Measurements from ENCODE around the gene MRPL20. TPM values are rescaled to one million over a fixed set of nuclear protein-coding genes. Genes with fewer than 3 reads are reported as not detected.

The MRPL20 gene
- total RNA-seq, 1 donor from 2014 or later = 95.0 TPM

DNA sequence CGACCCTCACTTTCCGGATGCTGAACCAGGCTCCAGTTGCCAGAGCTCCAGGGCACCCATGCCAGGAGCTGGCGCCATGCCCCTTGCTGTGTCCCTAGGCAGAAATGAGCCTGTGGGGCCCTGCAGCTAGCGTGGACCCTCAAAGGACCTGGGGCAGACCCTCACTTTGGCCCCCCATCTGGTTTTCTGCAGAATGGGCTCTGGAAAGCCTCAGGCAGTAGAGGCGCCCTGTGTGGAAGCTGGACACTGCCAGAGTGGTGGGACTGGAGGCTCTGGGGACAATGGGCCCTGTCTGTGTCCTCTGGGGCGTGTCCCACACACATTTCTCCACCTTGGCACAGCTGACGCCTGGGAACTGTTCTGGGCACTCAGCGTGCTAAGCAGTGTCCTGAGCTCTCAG, 25.8 kb downstream of the MRPL20 start:
- no peak for DNase-seq (ENCODE audit: low spot score)
- H3K27me3 Mint-ChIP-seq (ENCODE audit: unreplicated experiment) = peaks cover 3% of the 10 kb centered on the region
- no peaks in the 10 kb centered on the region for H3K4me1 Mint-ChIP-seq (ENCODE audit: unreplicated experiment)
- no peak overlapping the region for H3K4me3 Mint-ChIP-seq (ENCODE audit: unreplicated experiment)
- H3K36me3 Mint-ChIP-seq (ENCODE audit: low read depth, unreplicated experiment) = peaks cover 12% of the 10 kb centered on the region
- H3K27ac Mint-ChIP-seq (ENCODE audit: unreplicated experiment) = no peak overlapping the region
- TF ChIP-seq, protein P1, sequence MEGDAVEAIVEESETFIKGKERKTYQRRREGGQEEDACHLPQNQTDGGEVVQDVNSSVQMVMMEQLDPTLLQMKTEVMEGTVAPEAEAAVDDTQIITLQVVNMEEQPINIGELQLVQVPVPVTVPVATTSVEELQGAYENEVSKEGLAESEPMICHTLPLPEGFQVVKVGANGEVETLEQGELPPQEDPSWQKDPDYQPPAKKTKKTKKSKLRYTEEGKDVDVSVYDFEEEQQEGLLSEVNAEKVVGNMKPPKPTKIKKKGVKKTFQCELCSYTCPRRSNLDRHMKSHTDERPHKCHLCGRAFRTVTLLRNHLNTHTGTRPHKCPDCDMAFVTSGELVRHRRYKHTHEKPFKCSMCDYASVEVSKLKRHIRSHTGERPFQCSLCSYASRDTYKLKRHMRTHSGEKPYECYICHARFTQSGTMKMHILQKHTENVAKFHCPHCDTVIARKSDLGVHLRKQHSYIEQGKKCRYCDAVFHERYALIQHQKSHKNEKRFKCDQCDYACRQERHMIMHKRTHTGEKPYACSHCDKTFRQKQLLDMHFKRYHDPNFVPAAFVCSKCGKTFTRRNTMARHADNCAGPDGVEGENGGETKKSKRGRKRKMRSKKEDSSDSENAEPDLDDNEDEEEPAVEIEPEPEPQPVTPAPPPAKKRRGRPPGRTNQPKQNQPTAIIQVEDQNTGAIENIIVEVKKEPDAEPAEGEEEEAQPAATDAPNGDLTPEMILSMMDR (IDR thresholded peaks at IDR 0.05; ENCODE audit: unreplicated experiment) = no peak
- H3K9me3 Mint-ChIP-seq (ENCODE audit: unreplicated experiment) = no peaks in the 10 kb centered on the region

DNA sequence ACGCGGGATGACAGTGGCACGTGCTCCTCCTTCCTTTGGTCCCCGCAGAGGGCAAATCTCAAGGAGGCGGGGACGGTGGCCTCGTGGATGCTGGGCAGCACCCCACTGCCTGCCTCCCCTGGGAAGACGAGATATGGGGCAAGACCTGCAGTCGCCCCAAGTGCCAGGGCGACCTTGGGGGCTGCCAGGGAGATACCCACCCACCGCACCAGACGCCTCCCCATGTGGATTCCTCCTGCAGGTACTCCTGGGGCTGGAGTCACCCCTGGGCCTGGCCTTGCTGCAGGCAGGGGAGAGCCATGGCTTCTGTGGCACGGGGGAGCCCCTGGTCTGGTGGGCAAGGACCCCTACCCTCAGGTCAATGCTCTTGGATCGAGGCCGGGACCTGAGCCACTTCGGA, 26.2 kb downstream of the MRPL20 start:
- no peak overlapping the region for H3K4me3 Mint-ChIP-seq (ENCODE audit: unreplicated experiment)
- H3K9me3 Mint-ChIP-seq (ENCODE audit: unreplicated experiment) = no peaks in the 10 kb centered on the region
- H3K27me3 Mint-ChIP-seq (ENCODE audit: unreplicated experiment) = peaks cover 3% of the 10 kb centered on the region
- H3K36me3 Mint-ChIP-seq (ENCODE audit: low read depth, unreplicated experiment) = peaks cover 11% of the 10 kb centered on the region
- no peak overlapping the region for H3K27ac Mint-ChIP-seq (ENCODE audit: unreplicated experiment)
- no peaks in the 10 kb centered on the region for H3K4me1 Mint-ChIP-seq (ENCODE audit: unreplicated experiment)
- TF ChIP-seq, protein P1 (IDR thresholded peaks at IDR 0.05; ENCODE audit: unreplicated experiment) = no peak
- DNase-seq (ENCODE audit: low spot score) = no peak

DNA sequence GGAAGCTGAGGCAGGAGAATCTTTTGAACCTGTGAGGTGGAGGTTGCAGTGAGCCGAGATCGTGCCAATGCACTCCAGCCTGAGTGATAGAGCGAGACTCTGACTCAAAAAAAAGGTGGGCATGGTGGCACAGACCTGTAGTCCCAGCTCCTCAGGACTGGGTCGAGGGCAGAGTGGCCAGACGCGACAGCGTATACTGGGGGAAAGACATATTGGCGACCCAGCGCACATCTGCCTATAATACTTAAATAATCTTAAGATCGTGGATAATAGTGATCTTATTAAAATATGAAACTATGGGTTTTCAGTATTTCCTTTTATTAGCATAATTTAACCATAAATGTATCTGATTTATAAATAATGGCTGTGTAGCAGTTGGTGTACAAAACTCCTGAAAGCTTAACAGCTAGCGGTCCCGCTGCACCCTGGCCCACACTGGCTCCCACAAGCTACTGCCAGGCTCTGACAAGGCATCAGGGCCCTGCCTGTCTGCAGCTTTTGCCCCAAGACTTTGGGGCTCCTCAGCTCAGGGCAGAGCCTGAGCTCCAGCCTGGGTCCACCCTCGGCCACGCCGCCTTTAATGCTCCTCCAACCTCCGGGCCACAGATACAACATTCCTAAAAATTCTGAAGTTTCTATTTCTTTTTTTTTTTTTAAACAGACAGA, 29.4 kb downstream of the MRPL20 start:
- H3K27ac Mint-ChIP-seq (ENCODE audit: unreplicated experiment) = peak overlapping the region; percentile 48
- no peak overlapping the region for H3K4me3 Mint-ChIP-seq (ENCODE audit: unreplicated experiment)
- TF ChIP-seq, protein P1 (IDR thresholded peaks at IDR 0.05; ENCODE audit: unreplicated experiment) = no peak
- peaks cover 10% of the 10 kb centered on the region for H3K36me3 Mint-ChIP-seq (ENCODE audit: low read depth, unreplicated experiment)
- peaks cover 4% of the 10 kb centered on the region for H3K4me1 Mint-ChIP-seq (ENCODE audit: unreplicated experiment)
- DNase-seq (ENCODE audit: low spot score) = no peak
- no peaks in the 10 kb centered on the region for H3K9me3 Mint-ChIP-seq (ENCODE audit: unreplicated experiment)
- peaks cover 4% of the 10 kb centered on the region for H3K27me3 Mint-ChIP-seq (ENCODE audit: unreplicated experiment)

DNA sequence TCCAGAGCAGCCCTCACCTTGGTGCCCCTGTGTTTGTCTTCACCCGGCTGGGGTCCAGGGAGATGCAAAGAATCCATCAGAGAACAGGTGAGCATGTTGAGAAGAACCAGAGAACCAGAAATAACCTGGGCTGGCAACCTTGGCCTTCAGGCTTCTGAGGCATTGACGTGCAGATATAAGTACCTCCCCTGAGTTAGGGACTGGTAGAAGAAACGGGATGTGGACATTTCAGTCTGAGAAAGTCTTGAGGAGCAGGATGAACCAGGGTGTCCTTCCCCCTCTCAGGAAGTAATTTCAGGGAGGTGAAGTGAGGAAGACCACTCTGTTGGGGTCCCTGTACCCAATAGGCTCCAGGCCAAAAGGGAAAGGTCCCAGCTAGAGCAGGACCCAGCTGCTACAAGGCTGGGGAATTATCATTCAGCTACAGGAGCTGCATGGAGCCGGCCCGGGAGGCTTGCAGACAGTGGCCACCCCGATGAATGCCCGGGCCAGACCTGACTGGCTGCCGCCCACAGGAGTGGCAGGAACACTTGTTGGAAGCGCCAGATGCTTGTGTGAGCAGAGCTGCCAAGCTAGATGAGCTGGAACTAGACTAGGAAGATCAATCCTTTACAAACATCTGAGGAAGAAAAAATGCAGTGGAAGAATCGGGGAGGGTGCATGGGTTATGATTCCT, 30.4 kb downstream of the MRPL20 start:
- peaks cover 4% of the 10 kb centered on the region for H3K4me1 Mint-ChIP-seq (ENCODE audit: unreplicated experiment)
- DNase-seq (ENCODE audit: low spot score) = no peak
- TF ChIP-seq, protein P1 (IDR thresholded peaks at IDR 0.05; ENCODE audit: unreplicated experiment) = no peak

More for the DNA sequence above, 30.4 kb downstream of the MRPL20 start:
- H3K4me3 Mint-ChIP-seq (ENCODE audit: unreplicated experiment) = peak overlapping the region; percentile 37
- H3K9me3 Mint-ChIP-seq (ENCODE audit: unreplicated experiment) = no peaks in the 10 kb centered on the region
- H3K27ac Mint-ChIP-seq (ENCODE audit: unreplicated experiment) = peak overlapping the region; percentile 86
- H3K27me3 Mint-ChIP-seq (ENCODE audit: unreplicated experiment) = peaks cover 4% of the 10 kb centered on the region
- peaks cover 5% of the 10 kb centered on the region for H3K36me3 Mint-ChIP-seq (ENCODE audit: low read depth, unreplicated experiment)
